ENCODE measurements around the gene WSCD1. TPM values are rescaled to one million over a fixed set of nuclear protein-coding genes. Genes with fewer than 3 reads are reported as not detected.

WSCD1 gene
- total RNA-seq, 1 donor from 2014 or later: 4.2 TPM

GRCh38 chr17:6170349-6170748 lies 100.2 kb downstream of the WSCD1 start:
- Mint-ChIP-seq H3K4me3 (ENCODE audit: unreplicated experiment) (no peak overlapping the region), H3K36me3 (ENCODE audit: low read depth) (no peaks in the 10 kb centered on the region), H3K27ac (ENCODE audit: unreplicated experiment) (no peak overlapping the region), H3K4me1 (ENCODE audit: low read depth) (no peaks in the 10 kb centered on the region), H3K9me3 (ENCODE audit: low read depth) (no peaks in the 10 kb centered on the region), H3K27me3 (ENCODE audit: low read depth) (peaks cover 66% of the 10 kb centered on the region)
- TF ChIP-seq, protein P1, sequence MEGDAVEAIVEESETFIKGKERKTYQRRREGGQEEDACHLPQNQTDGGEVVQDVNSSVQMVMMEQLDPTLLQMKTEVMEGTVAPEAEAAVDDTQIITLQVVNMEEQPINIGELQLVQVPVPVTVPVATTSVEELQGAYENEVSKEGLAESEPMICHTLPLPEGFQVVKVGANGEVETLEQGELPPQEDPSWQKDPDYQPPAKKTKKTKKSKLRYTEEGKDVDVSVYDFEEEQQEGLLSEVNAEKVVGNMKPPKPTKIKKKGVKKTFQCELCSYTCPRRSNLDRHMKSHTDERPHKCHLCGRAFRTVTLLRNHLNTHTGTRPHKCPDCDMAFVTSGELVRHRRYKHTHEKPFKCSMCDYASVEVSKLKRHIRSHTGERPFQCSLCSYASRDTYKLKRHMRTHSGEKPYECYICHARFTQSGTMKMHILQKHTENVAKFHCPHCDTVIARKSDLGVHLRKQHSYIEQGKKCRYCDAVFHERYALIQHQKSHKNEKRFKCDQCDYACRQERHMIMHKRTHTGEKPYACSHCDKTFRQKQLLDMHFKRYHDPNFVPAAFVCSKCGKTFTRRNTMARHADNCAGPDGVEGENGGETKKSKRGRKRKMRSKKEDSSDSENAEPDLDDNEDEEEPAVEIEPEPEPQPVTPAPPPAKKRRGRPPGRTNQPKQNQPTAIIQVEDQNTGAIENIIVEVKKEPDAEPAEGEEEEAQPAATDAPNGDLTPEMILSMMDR (IDR thresholded peaks at IDR 0.05): no peak
- DNase-seq (ENCODE audit: low spot score): no peak

- DNase-seq (ENCODE audit: low spot score): no peak
- Mint-ChIP-seq H3K4me1 (ENCODE audit: low read depth) (no peaks in the 10 kb centered on the region), H3K4me3 (ENCODE audit: unreplicated experiment) (no peak overlapping the region), H3K27me3 (ENCODE audit: low read depth) (peaks cover 61% of the 10 kb centered on the region), H3K27ac (ENCODE audit: unreplicated experiment) (no peak overlapping the region), H3K36me3 (ENCODE audit: low read depth) (no peaks in the 10 kb centered on the region), H3K9me3 (ENCODE audit: low read depth) (no peaks in the 10 kb centered on the region)
- TF ChIP-seq, protein P1 (IDR thresholded peaks at IDR 0.05): no peak
Measured at GRCh38 chr17:6172642-6173330, 102.6 kb downstream of the WSCD1 start.

- Mint-ChIP-seq H3K27me3 (ENCODE audit: low read depth) (peaks cover 53% of the 10 kb centered on the region), H3K4me3 (ENCODE audit: unreplicated experiment) (no peak overlapping the region), H3K36me3 (ENCODE audit: low read depth) (no peaks in the 10 kb centered on the region), H3K4me1 (ENCODE audit: low read depth) (no peaks in the 10 kb centered on the region), H3K27ac (ENCODE audit: unreplicated experiment) (no peak overlapping the region), H3K9me3 (ENCODE audit: low read depth) (no peaks in the 10 kb centered on the region)
- no peak for DNase-seq (ENCODE audit: low spot score)
- TF ChIP-seq, protein P1 (IDR thresholded peaks at IDR 0.05): no peak
Measured at GRCh38 chr17:6173653-6174052, 103.5 kb downstream of the WSCD1 start.

Data from chondrocyte (in vitro differentiated cells).